NCI-H128 (cell line): ENCODE data around the gene SP4.
"Not testable (repeated sequence)": the region's sequence is repeated elsewhere in the genome, so short reads cannot be mapped to it uniquely, and the experiment has no call there.

Source experiments
- DNase-seq: peaks from one replicate; lab custom pipeline; 2025; ENCODE audit not compliant: unreplicated experiment; lab: John Stamatoyannopoulos, UW

The SP4 gene

DNA sequence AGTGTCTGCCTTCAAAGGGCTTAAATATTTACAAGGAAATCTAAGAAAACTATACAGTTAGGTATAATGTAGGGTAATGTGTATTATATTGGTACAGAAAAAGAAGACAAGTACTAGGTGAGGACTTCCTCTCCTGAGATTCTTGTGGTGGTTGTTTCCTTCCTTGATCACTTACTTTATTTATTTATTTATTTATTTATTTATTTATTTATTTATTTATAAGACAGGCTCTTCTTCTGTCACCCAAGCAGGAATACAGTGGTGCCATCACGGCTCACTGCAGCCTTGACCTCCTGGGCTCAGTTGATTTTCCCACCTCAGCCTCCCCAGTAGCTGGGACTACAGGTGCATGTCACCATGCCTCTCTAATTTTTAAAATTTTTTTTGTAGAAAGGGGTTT lies 96.8 kb downstream of the SP4 start:
- no peak for DNase-seq

DNA sequence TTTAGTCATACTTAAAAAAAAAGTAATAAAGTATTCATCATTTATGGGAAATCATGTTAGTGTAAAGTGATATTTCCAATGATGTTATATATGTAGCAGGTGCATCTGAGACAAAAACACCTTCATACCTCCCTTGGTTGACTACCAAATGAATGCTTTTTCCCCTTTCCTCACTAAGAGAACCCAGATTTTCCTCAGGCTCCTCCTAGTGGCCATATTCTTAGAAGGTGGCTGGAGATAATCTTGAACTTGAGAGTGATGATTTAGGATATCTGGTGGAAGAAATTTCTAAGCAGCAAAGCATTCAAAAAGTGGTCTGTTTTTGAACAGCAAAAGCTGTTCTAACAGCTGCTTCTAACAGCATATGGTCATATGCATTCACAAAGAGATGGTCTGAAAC lies 98.1 kb downstream of the SP4 start:
- DNase-seq: no peak

DNA sequence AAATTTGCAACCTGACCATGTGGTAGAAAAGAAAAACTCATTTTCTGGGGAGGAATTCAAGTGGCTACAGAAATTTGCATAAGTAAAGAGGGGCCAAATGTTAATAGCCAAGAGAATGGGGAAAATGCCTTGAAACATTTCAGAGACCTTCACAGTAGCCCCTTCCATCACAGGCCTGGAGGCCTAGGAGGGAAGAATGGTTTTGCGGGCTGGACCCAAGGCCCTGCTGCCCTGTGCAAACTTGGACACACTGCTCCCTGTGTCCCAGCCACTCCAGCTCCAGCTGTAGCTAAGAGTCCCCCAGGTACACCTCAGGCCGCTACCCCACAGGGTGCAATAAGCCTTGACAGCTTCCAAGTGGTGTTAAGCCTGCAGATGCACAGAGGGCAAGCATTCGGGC lies 98.6 kb downstream of the SP4 start:
- no peak for DNase-seq

DNA sequence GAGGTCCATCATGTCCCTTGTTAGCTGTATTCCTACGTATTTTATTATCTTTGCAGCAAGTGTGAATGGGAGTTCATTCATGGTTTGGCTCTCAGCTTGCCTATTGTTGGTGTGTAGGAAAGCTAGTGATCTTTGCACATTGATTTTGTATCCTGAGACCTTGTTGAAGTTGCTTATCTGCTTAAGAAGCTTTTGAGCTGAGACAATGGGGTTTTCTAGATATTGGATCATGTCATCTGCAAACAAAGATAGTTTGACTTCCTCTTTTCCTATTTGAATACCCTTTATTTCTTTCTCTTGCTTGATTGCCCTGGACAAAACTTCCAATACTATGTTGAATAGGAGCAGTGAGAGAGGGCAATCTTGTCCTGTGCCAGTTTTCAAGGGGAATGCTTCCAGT lies 104.6 kb downstream of the SP4 start:
- DNase-seq: not testable (repeated sequence)

DNA sequence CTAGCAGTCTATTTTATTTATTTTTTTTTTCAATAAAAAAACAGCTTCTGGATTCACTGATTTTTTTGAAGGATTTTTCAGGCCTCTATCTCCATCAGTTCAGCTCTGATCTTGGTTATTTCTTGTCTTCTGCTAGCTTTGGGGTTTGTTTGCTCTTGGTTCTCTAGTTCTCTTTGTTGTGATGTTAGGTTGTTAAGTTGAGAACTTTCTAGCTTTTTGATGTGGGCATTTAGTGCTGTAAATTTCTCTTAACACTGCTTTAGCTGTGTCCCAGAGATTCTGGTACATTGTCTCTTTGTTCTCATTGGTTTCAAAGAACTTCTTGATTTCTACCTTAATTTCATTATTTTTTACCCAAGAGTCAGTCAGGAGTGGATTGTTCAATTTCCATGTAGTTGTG lies 105.8 kb downstream of the SP4 start:
- DNase-seq: not testable (repeated sequence)

DNA sequence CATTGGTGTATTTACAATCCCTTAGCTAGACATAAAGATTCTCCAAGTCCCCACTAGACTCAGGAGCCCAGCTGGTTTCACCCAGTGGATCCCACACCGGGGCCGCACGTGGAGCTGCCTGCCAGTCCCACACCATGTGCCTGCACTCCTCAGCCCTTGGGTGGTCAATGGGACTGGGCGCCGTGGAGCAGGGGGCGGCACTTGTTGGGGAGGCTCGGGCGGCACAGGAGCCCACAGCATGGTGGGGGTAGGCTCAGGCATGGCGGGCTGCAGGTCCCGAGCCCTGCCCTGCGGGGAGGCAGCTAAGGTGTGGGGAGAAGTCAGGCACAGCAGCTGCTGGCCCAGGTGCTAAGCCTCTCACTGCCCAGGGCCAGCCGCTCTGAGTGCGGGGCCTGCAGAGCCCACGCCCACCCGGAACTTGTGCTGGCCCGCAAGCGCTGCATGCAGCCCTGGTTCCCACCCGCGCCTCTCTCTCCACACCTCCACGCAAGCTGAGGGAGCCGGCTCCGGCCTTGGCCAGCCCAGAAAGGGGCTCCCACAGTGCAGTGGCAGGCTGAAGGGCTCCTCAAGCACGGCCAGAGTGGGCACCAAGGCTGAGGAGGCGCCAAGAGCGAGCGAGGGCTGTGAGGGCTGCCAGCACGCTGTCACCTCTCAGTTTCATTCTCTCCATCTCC lies 108.7 kb downstream of the SP4 start:
- DNase-seq: not testable (repeated sequence)

DNA sequence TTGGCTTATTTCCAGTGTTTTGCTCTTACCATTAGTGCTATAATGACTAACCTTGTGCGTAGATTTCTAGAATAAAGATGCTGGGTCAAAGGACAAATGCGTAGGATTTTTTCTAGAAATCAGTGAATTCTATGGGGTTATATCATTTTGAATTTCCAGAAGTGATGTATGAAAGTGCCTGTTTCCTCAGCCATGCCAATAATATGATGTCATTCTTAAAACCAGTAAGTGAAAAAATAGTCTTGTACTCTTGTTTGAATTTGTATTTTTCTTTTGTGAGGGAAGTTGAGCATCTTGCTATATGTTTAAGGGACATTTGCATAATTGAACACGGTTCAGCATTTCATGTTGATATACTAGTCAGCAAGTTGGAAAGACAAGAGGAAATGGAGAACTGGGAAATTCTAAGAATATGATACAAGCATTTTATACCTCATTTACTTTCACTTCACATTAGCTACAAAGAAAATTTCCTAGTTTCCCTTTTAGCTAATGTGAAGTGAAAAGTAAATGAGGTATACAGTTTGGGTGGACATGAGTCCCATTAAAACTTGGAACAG lies 111.1 kb downstream of the SP4 start:
- DNase-seq: no peak

DNA sequence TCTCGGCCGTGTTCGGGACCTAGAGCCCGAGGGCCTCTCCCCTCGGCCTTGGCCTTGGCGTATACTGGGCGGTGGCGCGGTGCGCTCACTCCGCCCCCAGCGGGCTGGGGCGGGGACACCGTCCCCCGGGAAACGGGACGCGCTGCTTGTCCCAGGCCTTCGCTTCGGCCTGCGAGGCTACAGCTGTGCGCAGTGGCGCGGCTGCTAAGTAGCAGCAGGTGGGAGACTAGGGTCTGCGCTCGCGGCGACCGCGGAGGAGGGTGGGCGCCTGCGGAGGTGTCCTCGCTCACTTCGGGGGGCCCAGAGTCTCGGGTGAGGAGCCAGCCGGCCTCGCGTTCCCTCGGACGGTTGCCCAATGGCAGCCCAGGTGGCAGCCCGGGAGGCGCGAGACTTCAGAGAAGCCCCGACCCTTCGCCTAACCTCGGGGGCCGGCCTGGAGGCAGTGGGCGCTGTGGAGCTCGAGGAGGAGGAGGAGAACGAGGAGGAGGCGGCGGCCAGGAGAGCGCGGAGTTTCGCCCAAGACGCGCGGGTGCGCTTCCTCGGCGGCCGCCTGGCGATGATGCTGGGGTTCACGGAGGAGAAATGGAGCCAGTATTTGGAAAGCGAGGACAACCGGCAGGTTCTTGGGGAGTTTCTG lies 115.1 kb downstream of the SP4 start, which contains the start of gene DNAH11:
Gene DNAH11 (plus strand): TSS at position 149 of the 637 bp plus-strand sequence. CDS start 207 bp downstream, at position 356.
- DNase-seq: no peak

DNA sequence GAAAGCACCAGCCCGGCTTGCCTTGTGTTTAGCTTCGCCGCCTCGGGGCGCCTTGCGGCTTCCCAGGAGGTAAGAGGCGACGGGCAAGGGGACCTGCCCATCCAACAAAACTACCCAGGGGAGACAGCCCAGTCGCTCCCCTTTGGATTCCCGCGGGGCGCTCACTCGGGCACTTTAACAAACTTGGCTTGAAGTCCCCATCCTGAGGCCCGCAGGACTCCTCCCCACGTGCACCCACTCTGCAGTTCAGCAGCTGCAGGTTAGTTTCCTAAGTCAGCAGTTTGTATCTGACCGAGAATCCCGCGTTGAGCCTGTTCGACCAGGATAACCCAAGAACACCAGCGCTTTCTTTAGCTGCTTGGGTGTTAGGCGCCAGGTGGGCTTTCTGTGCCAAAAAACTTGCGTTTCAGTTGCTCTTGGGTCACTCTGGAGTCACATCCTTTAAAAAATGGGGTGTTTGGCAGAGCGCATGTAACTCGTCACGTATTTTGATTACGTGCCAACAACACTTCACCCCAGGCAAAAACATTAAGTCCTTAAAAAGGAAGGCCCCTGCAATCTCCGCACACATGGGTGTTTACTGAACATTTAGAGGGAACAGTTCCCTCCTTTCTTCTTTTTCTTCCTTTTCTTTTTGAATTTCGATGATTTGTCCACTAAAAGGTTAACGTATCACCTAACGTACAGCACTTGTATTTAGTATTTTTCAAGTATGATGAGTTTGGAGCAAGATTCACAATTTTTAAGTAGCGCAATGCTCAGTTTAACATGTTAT lies 115.8 kb downstream of the SP4 start:
- DNase-seq: no peak

DNA sequence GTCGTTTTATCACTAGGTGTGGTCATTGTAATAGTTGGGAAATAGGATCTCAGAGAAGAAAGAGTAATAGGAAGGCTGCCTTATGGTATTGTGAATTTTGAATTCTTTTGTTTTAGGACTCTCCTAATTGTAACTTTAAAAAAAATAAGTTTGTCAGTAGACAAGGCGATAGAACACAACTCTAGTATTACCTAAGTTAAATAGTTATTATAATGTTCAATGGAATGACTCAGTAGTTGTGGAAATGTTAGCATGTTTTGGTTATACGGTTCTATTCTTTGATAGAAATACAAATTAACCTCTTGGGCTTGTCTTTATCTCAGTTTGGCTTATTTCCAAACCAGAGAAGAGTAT lies 116.4 kb downstream of the SP4 start:
- DNase-seq: no peak

DNA sequence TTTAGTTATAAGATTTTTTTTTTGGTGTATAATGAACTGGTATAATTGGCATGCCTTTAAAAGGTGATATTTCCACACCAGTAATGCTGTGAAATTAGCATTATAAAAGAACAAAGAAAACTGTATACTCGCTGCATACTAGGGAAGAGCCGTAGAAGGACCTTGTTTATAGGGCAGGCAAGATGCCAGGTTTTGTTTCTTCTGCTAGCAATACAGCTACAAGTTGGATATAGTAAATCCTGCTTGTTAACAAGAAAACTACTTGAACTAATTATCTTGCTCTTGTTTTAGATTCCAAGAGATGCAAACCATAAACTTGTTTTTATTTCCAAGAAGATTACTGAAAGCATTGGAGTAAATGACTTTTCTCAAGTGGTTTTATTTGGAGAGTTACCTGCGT lies 116.8 kb downstream of the SP4 start:
- no peak for DNase-seq

DNA sequence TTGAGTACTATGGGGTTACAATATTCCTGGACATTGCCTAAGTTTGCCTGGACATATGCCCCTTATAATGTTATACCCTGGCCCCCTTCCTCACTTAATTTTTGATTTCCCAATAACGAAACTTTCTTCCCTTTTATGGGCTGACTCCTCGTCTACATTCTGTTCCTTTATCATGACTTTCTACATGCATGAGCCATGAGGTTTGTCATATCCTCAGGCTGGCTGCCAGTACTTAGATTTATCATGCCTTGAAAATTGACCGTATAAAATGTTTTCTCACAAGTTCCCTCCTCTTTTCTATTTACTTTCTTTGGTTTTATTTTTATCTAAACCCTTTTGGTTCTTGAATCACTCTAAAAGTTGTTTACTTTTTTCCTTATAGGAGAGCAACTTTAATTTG lies 119.6 kb downstream of the SP4 start:
- no peak for DNase-seq

DNA sequence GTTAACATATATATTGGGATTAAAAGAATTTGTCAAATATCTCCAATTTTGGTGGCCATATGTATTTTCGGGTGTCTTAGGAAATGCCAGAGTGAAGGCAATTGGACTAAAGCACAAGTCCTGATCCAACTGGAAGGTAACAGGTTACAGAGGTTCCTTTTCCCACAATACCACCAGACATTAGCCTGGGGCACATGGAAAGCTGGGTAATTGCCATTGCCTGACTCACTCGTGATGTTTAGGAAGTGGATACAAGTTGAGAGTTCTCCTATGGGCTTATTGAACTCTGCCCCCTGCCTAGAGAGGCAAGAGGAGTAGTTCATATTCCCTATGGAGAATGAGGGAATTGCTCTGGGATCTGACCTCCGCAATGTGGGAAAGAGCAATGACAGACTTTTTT lies 120.6 kb downstream of the SP4 start:
- DNase-seq: no peak

DNA sequence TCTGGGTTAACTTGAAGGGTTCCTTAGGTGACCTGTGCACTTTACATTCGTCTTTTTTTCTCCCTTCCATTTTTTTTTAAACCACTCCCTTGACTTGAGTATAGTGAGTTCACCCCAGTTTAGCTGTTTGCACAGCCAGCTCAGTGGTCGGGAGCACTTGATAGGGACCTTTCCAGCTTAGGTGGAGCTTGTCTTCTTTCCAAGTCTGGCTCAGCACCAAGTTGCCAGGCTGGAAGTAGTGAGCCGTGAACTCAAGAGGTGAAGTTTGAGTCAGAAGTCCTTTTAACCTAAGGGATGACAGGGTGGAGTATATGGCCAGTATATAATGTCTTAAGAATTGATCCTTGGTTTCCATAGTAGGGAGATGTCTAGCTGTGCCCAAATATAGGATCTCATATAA lies 122.2 kb downstream of the SP4 start:
- DNase-seq: no peak

DNA sequence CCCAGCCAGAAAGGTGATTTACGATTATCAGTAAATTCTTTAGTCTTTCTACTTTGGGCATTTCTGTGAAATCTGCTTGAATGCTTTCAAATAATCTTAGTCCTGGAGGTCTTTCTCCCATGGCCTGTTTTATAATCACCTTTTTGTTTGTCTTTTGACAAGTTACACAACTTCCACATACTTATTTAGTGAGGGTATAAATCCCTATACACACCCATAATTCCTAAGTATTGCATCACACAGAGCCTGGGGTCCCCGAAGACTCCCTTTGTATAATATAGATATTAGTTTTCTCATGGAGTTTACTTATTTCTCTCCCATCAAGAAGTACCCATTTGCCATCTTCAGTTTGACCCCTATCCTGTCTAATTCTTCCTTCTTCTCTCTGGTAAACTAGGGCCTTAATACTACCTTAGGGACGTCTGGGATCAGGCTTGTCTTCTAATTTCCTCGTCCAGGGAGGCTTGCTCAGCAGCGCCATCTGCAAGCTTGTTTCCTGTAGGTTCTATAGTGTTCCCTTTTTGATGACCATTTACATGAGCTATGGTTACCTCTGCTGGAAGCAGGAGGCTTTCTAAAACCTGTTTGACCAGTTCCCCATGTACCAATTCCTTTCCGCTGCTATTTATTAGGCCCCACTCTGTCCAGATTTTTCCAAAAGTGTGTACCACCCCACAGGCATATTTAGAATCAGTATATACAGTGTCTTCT lies 123.1 kb downstream of the SP4 start:
- no peak for DNase-seq

DNA sequence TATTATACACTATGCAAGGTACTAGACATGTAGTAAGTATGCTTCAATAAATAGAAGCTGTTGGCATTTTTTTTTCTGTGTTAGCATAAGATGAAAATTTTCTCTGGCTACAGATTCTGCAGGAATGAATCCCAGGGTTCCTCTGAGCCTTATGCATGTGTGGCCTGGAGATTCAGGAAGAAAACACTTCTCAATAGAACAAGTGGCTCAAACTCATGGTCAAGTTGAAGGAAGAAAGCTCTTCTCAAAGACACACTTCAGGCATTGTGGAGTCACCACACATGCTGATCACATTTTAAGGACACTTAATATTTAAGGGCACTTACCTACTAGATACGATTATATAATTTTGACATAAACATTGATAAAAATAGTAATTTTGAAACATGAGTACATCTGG lies 134.5 kb downstream of the SP4 start:
- DNase-seq: no peak
